HUES48 (cell line): ENCODE measurements around the gene CD300LD.
"Not testable (repeated sequence)": the region's sequence is repeated elsewhere in the genome, so short reads cannot be mapped to it uniquely, and the experiment has no call there.

Source experiments
- H3K27ac ChIP-seq: one replicate; pipeline ENCODE4 v1.7.0; 2013; ENCODE audit warnings: low read depth, low read length, inconsistent platforms
- H3K27me3 ChIP-seq: 2 replicates; pipeline ENCODE4 v1.6.1; 2013; ENCODE audit warnings: mild to moderate bottlenecking, low read length; ENCODE audit not compliant: control insufficient read depth, insufficient read depth
- H3K36me3 ChIP-seq: 2 replicates; pipeline ENCODE4 v1.6.1; 2013; ENCODE audit warnings: low read length; ENCODE audit not compliant: control insufficient read depth, insufficient read depth
- H3K4me1 ChIP-seq: 2 replicates; pipeline ENCODE4 v1.6.1; 2013; ENCODE audit warnings: mild to moderate bottlenecking, low read length; ENCODE audit not compliant: control insufficient read depth, insufficient read depth
- H3K4me3 ChIP-seq: 2 replicates; pipeline ENCODE4 v1.5.1; 2013; ENCODE audit warnings: mild to moderate bottlenecking, low read depth, low read length
- H3K9ac ChIP-seq: 2 replicates; pipeline ENCODE4 v1.6.1; 2013; ENCODE audit warnings: mild to moderate bottlenecking, low read depth, low read length, moderate library complexity
- H3K9me3 ChIP-seq: 2 replicates; pipeline ENCODE4 v1.6.1; 2013; ENCODE audit warnings: low read length; ENCODE audit not compliant: control insufficient read depth, insufficient read depth

CD300LD gene

GRCh38 chr17:74592087-74592990 lies at the start of gene CD300LD:
CD300LD (minus strand) TSS chr17:74592283; CDS start chr17:74592202, 81 bp downstream.
- H3K36me3 ChIP-seq: no peaks in the 10 kb centered on the region
- no peak within 1 kb of the TSS for H3K9ac ChIP-seq
- H3K4me3 ChIP-seq: no peak within 1 kb of the TSS
- H3K27ac ChIP-seq: no peak within 1 kb of the TSS
- no peaks in the 10 kb centered on the region for H3K9me3 ChIP-seq
- no peaks in the 10 kb centered on the region for H3K4me1 ChIP-seq
- H3K27me3 ChIP-seq: no peaks in the 10 kb centered on the region

- no peak overlapping the region for H3K4me3 ChIP-seq
- no peak overlapping the region for H3K9ac ChIP-seq
These were observed 49.3 kb upstream of the CD300LD start for GRCh38 chr17:74641224-74641957.

DNA sequence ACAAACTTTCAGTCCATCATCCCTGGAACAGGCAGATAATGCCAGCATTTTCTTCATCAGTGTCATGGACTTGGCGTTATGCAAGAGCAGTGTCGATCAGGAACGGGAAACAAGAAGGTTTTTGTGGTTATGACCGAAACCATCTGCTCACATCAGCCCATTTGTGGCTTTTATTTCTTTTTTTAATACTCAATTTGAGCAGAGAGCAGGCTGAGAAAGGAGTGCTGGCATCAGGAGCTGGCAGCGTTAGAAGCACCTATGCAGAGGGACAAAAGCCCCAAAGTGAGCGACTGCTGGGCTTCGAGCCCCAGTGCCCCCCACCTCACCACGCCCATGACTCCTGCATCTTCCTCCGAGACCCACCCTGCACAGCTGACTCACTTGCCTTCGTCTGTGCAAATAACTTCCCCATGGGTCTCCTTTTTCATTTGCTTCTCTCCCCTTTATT lies 47.6 kb upstream of the CD300LD start:
- Histone ChIP-seq H3K36me3 (no peaks in the 10 kb centered on the region), H3K27me3 (no peaks in the 10 kb centered on the region), H3K9ac (no peak overlapping the region), H3K4me3 (no peak overlapping the region), H3K27ac (no peak overlapping the region), H3K9me3 (no peaks in the 10 kb centered on the region), H3K4me1 (peaks cover 11% of the 10 kb centered on the region; the same call in 1 of the 2 replicates)

More at GRCh38 chr17:74641224-74641957, 49.3 kb upstream of the CD300LD start:
- Histone ChIP-seq H3K27ac (no peak overlapping the region), H3K9me3 (no peaks in the 10 kb centered on the region), H3K4me1 (no peaks in the 10 kb centered on the region; the same call in 1 of the 2 replicates), H3K36me3 (no peaks in the 10 kb centered on the region), H3K27me3 (no peaks in the 10 kb centered on the region)

DNA sequence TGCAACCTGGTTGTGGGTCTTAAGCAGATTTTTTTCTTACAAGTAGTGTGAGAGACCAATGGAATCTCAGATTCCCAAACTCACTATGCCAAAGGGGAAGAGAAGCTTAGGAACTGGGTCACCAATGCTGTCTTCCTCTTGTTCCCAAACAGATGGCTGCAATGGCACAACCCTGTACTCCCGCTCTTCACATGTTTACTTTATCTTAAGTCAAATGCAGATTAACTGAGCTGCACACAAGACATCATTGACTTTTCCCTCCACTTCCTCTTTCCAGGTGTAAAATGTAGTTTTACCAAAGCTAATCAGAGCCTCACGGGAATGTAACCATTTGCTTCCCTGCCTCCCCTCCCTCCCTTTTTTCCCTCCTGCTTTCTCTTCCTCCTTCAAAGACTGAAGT lies 45.8 kb upstream of the CD300LD start:
- no peak overlapping the region for H3K27ac ChIP-seq
- peaks cover 11% of the 10 kb centered on the region; the same call in 1 of the 2 replicates for H3K4me1 ChIP-seq
- H3K4me3 ChIP-seq: no peak overlapping the region
- no peak overlapping the region for H3K9ac ChIP-seq
- no peaks in the 10 kb centered on the region for H3K36me3 ChIP-seq
- no peaks in the 10 kb centered on the region for H3K27me3 ChIP-seq
- H3K9me3 ChIP-seq: no peaks in the 10 kb centered on the region

GRCh38 chr17:74637265-74637664 lies 45.2 kb upstream of the CD300LD start:
- Histone ChIP-seq H3K27ac (no peak overlapping the region), H3K4me1 (peaks cover 11% of the 10 kb centered on the region; the same call in 1 of the 2 replicates), H3K9me3 (no peaks in the 10 kb centered on the region), H3K4me3 (no peak overlapping the region), H3K27me3 (no peaks in the 10 kb centered on the region), H3K9ac (no peak overlapping the region), H3K36me3 (no peaks in the 10 kb centered on the region)

DNA sequence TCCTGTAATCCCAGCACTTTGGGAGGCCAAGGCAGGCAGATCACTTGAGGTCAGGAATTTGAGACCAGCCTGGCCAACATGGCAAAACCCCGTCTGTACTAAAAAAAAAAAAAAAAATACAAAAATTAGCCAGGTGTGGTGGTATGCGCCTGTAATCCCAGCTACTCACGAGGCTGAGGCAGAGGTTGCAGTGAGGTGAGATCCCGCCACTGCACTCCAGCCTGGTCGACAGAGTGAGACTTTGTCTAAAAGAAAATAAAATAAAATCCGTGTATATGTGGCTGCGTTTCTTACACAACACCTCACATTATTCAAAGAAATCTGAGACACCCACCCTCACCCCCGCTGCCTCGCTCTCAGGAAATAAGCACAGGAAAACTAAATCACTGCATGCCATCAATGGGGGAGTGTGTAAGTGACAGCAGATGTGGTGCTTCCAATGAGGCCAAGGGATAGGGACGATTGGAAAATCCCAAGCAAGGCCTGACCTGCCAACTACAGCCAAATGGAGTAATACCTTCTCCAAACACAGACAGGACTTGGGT lies 44.5 kb upstream of the CD300LD start:
- peaks cover 17% of the 10 kb centered on the region for H3K4me1 ChIP-seq
- H3K9me3 ChIP-seq, H3K27me3 ChIP-seq, H3K36me3 ChIP-seq, H3K4me3 ChIP-seq, H3K27ac ChIP-seq, H3K9ac ChIP-seq: not testable (repeated sequence)

GRCh38 chr17:74635418-74635817 lies 43.3 kb upstream of the CD300LD start:
- H3K9me3 ChIP-seq: no peaks in the 10 kb centered on the region
- H3K9ac ChIP-seq: no peak overlapping the region
- no peak overlapping the region for H3K4me3 ChIP-seq
- no peaks in the 10 kb centered on the region for H3K27me3 ChIP-seq
- peaks cover 17% of the 10 kb centered on the region for H3K4me1 ChIP-seq
- H3K36me3 ChIP-seq: no peaks in the 10 kb centered on the region
- H3K27ac ChIP-seq: peak overlapping the region; percentile 42

DNA sequence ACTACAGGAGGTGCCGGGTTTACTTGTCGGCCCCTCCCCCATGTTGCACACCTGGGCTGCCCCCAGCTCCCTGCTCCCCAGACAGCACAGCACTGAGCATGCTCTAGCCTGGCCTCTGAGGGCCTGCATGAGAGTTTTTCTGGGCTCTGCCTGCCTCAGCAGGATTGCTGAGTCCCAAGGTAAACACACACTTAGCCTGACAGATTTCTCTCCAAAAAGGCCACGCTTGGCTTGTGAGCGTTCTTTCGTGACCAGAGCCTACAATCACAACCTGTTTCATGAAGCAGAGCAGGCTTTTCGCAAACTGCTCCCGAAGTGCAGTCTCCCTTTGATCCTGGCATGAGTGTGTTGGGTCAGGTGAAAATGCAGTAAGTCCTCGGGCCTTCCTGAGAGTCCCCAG lies 41.2 kb upstream of the CD300LD start:
- no peak overlapping the region for H3K9ac ChIP-seq
- no peaks in the 10 kb centered on the region for H3K27me3 ChIP-seq
- no peak overlapping the region for H3K4me3 ChIP-seq
- no peaks in the 10 kb centered on the region for H3K9me3 ChIP-seq
- no peaks in the 10 kb centered on the region for H3K36me3 ChIP-seq
- H3K27ac ChIP-seq: no peak overlapping the region
- peaks cover 17% of the 10 kb centered on the region for H3K4me1 ChIP-seq

DNA sequence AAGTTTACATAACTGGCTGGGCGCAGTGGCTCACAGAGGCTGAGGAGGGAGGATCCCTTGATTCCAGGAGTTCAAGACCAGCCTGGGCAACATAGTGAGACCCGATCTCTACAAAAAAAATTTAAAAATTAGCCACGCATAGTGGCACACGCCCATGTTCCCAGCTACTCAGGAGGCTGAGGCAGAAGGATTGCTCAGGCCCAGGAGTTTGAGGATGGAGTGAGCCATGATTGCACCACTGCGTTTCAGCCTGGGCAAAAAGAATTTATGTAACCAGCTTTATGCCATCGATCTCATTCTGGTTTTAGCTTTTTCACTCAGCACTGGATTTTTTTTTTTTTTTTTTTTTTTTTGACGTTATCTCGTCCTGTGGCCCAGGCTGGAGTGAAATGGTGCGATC lies 40.5 kb upstream of the CD300LD start:
- Histone ChIP-seq H3K4me1 (peaks cover 17% of the 10 kb centered on the region), H3K36me3 (no peaks in the 10 kb centered on the region), H3K27ac (no peak overlapping the region), H3K9me3 (no peaks in the 10 kb centered on the region), H3K9ac (no peak overlapping the region), H3K27me3 (no peaks in the 10 kb centered on the region), H3K4me3 (no peak overlapping the region)

DNA sequence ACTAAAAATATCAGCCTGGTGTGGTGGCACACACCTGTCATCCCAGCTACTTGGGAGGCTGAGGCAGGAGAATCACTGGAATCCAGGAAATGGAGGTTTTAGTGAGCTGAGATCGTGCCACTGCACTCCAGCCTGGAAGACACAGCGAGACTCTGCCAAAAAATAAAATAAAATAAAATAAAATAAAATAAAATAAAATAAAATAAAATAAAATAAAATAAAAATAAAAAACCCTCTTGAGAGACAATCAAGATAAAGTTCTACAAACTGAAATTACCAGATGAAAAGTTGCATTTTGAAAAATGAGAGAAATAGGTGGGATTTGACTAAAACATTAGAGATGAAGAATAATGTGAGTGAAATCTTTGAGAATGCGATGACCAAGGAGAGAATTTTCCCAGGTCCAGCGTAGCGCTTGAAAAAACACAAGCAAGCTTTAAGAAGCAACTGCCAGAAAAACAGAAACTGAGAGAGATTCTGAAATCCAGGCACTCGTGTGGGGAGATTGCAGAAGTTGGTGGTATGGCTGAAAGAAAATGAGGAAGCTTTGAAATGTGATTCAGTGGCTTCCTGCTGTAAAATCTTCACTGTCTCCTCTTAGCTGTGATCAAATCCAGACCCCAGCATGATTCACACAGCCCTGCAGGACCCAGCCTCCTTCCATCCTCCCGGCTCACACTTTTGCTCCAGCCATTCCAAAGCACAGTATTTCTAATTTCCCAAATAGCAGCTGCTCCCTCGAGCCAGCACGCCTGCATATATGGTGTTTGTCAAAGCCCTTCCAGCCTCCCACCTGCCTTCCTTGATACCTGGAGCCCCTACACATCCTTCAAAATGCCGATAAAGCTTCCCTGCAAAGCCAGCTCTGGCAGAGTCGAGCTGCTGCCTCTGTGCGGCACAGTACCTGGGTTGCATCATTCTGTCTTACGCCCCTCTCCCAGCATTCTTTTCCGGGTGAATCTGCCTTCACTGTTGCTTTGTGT lies 39.7 kb upstream of the CD300LD start:
- Histone ChIP-seq H3K27me3 (no peaks in the 10 kb centered on the region), H3K9me3 (no peaks in the 10 kb centered on the region), H3K36me3 (no peaks in the 10 kb centered on the region), H3K27ac (peak overlapping the region; percentile 14), H3K4me3 (no peak overlapping the region), H3K4me1 (peaks cover 17% of the 10 kb centered on the region), H3K9ac (0 out of 2 replicates have a peak overlapping the region, but pooled peaks have one; percentile 11)
